ENCODE data around the gene ZCWPW2.

The ZCWPW2 gene

DNA sequence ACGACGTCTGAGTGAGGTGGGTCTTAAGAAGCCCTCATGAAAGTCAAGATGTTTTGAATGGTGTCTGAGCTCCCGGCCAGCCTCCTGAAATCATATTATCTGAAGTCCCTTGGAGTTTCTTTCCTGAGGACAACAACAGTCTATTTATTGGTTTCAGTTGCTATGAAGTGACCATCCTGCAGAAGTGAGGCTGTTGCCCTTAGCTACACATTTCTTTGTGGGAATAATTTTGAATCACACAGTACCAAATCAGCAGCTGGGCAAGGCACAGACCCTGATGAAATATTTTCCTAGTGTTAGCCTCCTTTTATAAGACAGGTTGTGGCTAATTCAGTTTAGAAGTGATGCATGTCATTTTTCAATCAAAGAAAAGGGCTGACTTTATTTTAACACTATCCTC lies 220.8 kb downstream of the ZCWPW2 start:
- no peaks in the 10 kb centered on the region for H3K4me1 ChIP-seq (ENCODE audit: control insufficient read depth, insufficient read depth, low read length)
- DNase-seq (ENCODE audit: low read depth, low spot score) = no peak
- WGBS (ENCODE audit: insufficient coverage, insufficient read length) = no CpG with 5 or more reads among the region's 3 CpGs
- no peaks in the 10 kb centered on the region for H3K36me3 ChIP-seq (ENCODE audit: control insufficient read depth, insufficient read depth, low read length)
- H3K4me3 ChIP-seq (ENCODE audit: low read length) = no peak overlapping the region
- H3K27me3 ChIP-seq (ENCODE audit: control insufficient read depth, insufficient read depth, low read length) = peaks cover under 1% of the 10 kb centered on the region; the same call in 1 of the 2 replicates
- no peak overlapping the region for H3K27ac ChIP-seq (ENCODE audit: low read length)
- no peaks in the 10 kb centered on the region for H3K9me3 ChIP-seq (ENCODE audit: control insufficient read depth, insufficient read depth, low read length)

GRCh38 chr3:28574036-28574435 lies 225.5 kb downstream of the ZCWPW2 start:
- Histone ChIP-seq H3K9me3 (ENCODE audit: control insufficient read depth, insufficient read depth, low read length) (no peaks in the 10 kb centered on the region), H3K4me3 (ENCODE audit: low read length) (no peak overlapping the region), H3K27me3 (ENCODE audit: control insufficient read depth, insufficient read depth, low read length) (peaks cover 10% of the 10 kb centered on the region; the same call in 1 of the 2 replicates), H3K4me1 (ENCODE audit: control insufficient read depth, insufficient read depth, low read length) (peaks cover 2% of the 10 kb centered on the region; the same call in 1 of the 2 replicates), H3K36me3 (ENCODE audit: control insufficient read depth, insufficient read depth, low read length) (no peaks in the 10 kb centered on the region), H3K27ac (ENCODE audit: low read length) (no peak overlapping the region)
- no peak for DNase-seq (ENCODE audit: low read depth, low spot score)
- WGBS (ENCODE audit: insufficient coverage, insufficient read length) = no CpG with 5 or more reads among the region's 5 CpGs

DNA sequence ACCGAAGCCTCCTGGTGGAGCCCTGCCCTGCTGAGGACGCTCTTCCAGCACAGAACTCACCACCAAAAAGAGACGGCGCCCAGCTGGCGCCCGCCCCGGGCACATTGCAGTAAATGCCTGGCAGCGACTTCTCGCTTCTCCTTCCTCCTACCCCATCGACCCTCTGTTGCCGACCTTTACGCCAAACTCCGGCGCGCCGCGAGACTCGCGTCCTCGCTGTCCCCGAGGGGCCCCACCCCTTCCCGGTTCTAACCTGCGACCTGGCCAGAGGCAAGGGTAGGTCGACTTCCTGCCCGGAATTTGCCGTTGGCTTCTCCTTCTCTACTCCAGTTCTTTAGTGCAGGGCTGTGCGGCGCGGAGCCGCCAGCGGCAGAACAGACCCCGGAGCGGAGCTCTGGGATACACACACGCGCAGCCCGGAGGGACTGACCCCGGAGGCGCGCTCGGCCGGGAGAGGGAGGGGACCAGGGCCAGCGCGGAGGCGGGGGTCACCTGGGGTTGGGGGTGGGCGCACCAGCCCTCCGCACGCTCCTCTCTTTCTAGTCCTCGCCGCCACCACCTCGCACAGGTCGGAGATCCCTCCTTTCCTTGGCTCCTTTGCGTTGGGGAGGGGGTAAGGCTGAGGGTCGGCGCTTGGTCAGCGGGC lies 226.7 kb downstream of the ZCWPW2 start:
- H3K4me1 ChIP-seq (ENCODE audit: control insufficient read depth, insufficient read depth, low read length) = peaks cover 2% of the 10 kb centered on the region; the same call in 1 of the 2 replicates
- H3K27me3 ChIP-seq (ENCODE audit: control insufficient read depth, insufficient read depth, low read length) = peaks cover 10% of the 10 kb centered on the region; the same call in 1 of the 2 replicates
- no peak overlapping the region for H3K27ac ChIP-seq (ENCODE audit: low read length)
- peak overlapping the region; percentile 73; the same call in 1 of the 2 replicates for H3K4me3 ChIP-seq (ENCODE audit: low read length)
- no peaks in the 10 kb centered on the region for H3K36me3 ChIP-seq (ENCODE audit: control insufficient read depth, insufficient read depth, low read length)
- no peaks in the 10 kb centered on the region for H3K9me3 ChIP-seq (ENCODE audit: control insufficient read depth, insufficient read depth, low read length)
- no peak for DNase-seq (ENCODE audit: low read depth, low spot score)
- WGBS (ENCODE audit: insufficient coverage, insufficient read length) = no CpG with 5 or more reads among the region's 55 CpGs

Data from iPS DF 6.9 (cell line).